ENCODE data around the gene COL6A5. TPM values are rescaled to one million over a fixed set of nuclear protein-coding genes. Genes with fewer than 3 reads are reported as not detected.

The COL6A5 gene
- not detected in 2 replicates for total RNA-seq (2022)
- not detected for Bru-seq, nascent RNA
- BruChase-seq, experiment 1, labeled RNA remaining after a 6-hour chase: percentile 1 among the genes with signal in this experiment
- BruChase-seq, experiment 2, labeled RNA remaining after a 2-hour chase: not detected
- long read RNA-seq: 0 reads

GRCh38 chr3:130345487-130346079 is at the start of gene COL6A5:
Gene COL6A5, plus strand, starts transcription at chr3:130345672. Its CDS starts 27,967 bp downstream, at chr3:130373639.
- no peaks in the 10 kb centered on the region for H3K9me3 Mint-ChIP-seq (ENCODE audit: unreplicated experiment)
- ChIA-PET CTCF (interaction anchor here (0.5 kb wide), 1 partner anchor 414 kb away, joined by 3 read pairs; no protein-coding TSS in a partner anchor), POLR2A (no interaction called here)
- no peaks in the 10 kb centered on the region for H3K36me3 Mint-ChIP-seq (ENCODE audit: insufficient read depth, unreplicated experiment)
- DNase-seq (ENCODE audit: unreplicated experiment): no peak
- H3K4me3 Mint-ChIP-seq (ENCODE audit: unreplicated experiment): no peak within 1 kb of the TSS
- BruUV-seq (replicated peaks): no TSS peak
- intact Hi-C loops (cut with micrococcal nuclease): no loop called here
- no peak for TF ChIP-seq CTCF (IDR thresholded peaks at IDR 0.05; ENCODE audit: unreplicated experiment)
- no peak within 1 kb of the TSS for H3K27ac Mint-ChIP-seq (ENCODE audit: low read depth, unreplicated experiment)
- peaks cover 35% of the 10 kb centered on the region for H3K27me3 Mint-ChIP-seq (ENCODE audit: insufficient read depth, unreplicated experiment)
- no peaks in the 10 kb centered on the region for H3K4me1 Mint-ChIP-seq (ENCODE audit: insufficient read depth, unreplicated experiment)

GRCh38 chr3:130299531-130299930 is 45.9 kb upstream of the COL6A5 start:
- intact Hi-C loops (cut with micrococcal nuclease): no loop called here
- no peaks in the 10 kb centered on the region for H3K9me3 Mint-ChIP-seq (ENCODE audit: unreplicated experiment)
- BruUV-seq (replicated peaks): no TSS peak

GRCh38 chr3:130300888-130301287 is 44.6 kb upstream of the COL6A5 start:
- TF ChIP-seq CTCF (IDR thresholded peaks at IDR 0.05; ENCODE audit: unreplicated experiment): no peak
- no peaks in the 10 kb centered on the region for H3K36me3 Mint-ChIP-seq (ENCODE audit: insufficient read depth, unreplicated experiment)
- no peaks in the 10 kb centered on the region for H3K4me1 Mint-ChIP-seq (ENCODE audit: insufficient read depth, unreplicated experiment)
- BruUV-seq (replicated peaks): no TSS peak
- H3K4me3 Mint-ChIP-seq (ENCODE audit: unreplicated experiment): no peak overlapping the region
- CTCF ChIA-PET: no interaction called here
- POLR2A ChIA-PET: no interaction called here
- no peak for DNase-seq (ENCODE audit: unreplicated experiment)
- H3K27me3 Mint-ChIP-seq (ENCODE audit: insufficient read depth, unreplicated experiment): peaks cover 37% of the 10 kb centered on the region
- intact Hi-C loops (cut with micrococcal nuclease): no loop called here
- no peaks in the 10 kb centered on the region for H3K9me3 Mint-ChIP-seq (ENCODE audit: unreplicated experiment)
- no peak overlapping the region for H3K27ac Mint-ChIP-seq (ENCODE audit: low read depth, unreplicated experiment)

More at GRCh38 chr3:130299531-130299930, 45.9 kb upstream of the COL6A5 start:
- Mint-ChIP-seq H3K27me3 (ENCODE audit: insufficient read depth, unreplicated experiment) (peaks cover 33% of the 10 kb centered on the region), H3K4me1 (ENCODE audit: insufficient read depth, unreplicated experiment) (no peaks in the 10 kb centered on the region), H3K4me3 (ENCODE audit: unreplicated experiment) (no peak overlapping the region), H3K36me3 (ENCODE audit: insufficient read depth, unreplicated experiment) (no peaks in the 10 kb centered on the region), H3K27ac (ENCODE audit: low read depth, unreplicated experiment) (no peak overlapping the region)
- no peak for DNase-seq (ENCODE audit: unreplicated experiment)
- ChIA-PET POLR2A (no interaction called here), CTCF (no interaction called here)
- TF ChIP-seq CTCF (IDR thresholded peaks at IDR 0.05; ENCODE audit: unreplicated experiment): no peak

- no peaks in the 10 kb centered on the region for H3K9me3 Mint-ChIP-seq (ENCODE audit: unreplicated experiment)
- H3K4me1 Mint-ChIP-seq (ENCODE audit: insufficient read depth, unreplicated experiment): no peaks in the 10 kb centered on the region
- no peaks in the 10 kb centered on the region for H3K27me3 Mint-ChIP-seq (ENCODE audit: insufficient read depth, unreplicated experiment)
- H3K36me3 Mint-ChIP-seq (ENCODE audit: insufficient read depth, unreplicated experiment): peaks cover 6% of the 10 kb centered on the region
- no peak for DNase-seq (ENCODE audit: unreplicated experiment)
- no peak overlapping the region for H3K4me3 Mint-ChIP-seq (ENCODE audit: unreplicated experiment)
- CTCF ChIA-PET: no interaction called here
- no peak overlapping the region for H3K27ac Mint-ChIP-seq (ENCODE audit: low read depth, unreplicated experiment)
- no peak for TF ChIP-seq CTCF (IDR thresholded peaks at IDR 0.05; ENCODE audit: unreplicated experiment)
- intact Hi-C loops (cut with micrococcal nuclease): no loop called here
- POLR2A ChIA-PET: no interaction called here
- no TSS peak for BruUV-seq (replicated peaks)
Observed at GRCh38 chr3:130310109-130310508, 35.4 kb upstream of the COL6A5 start.
